Stimulated activated effector memory CD8-positive, alpha-beta T cell treated with anti-CD3 and anti-CD28 coated beads, Interleukin-12 subunit alpha, Interleukin-12 subunit beta, amount 100 ng/mL, for 72 hours (primary cell): ENCODE results near the gene SDR42E2.
A peak's percentile ranks its signal among the peaks of the same experiment; 100 is the strongest.

Source experiments
- ATAC-seq: fragments of 150-1000 bp; cut with Tn5 transposase; 2 replicates; pipeline ENCODE4 v1.10.0; 2021
- DNase-seq, 2 donors: peaks; one replicate each; pipeline ENCODE4 v3.0.0; 2021 to 2022; ENCODE audit warnings: low spot score in 2 of 2
- H3K27ac Mint-ChIP-seq: one replicate; pipeline ENCODE4 v1.8.0; 2022; ENCODE audit warnings: mild to moderate bottlenecking, mixed read lengths
- H3K36me3 Mint-ChIP-seq: one replicate; pipeline ENCODE4 v1.8.0; 2022; ENCODE audit warnings: mild to moderate bottlenecking, mixed read lengths
- H3K4me1 Mint-ChIP-seq: one replicate; pipeline ENCODE4 v1.8.0; 2022; ENCODE audit warnings: mixed read lengths
- H3K4me3 Mint-ChIP-seq: one replicate; pipeline ENCODE4 v1.8.0; 2022; ENCODE audit warnings: mild to moderate bottlenecking, mixed read lengths
- H3K9me3 Mint-ChIP-seq: one replicate; pipeline ENCODE4 v1.8.0; 2022; ENCODE audit warnings: mixed read lengths

The SDR42E2 gene

GRCh38 chr16:22181426-22181825 is 19.1 kb downstream of the SDR42E2 start:
- H3K27ac Mint-ChIP-seq: no peak overlapping the region

GRCh38 chr16:22181843-22182242 is 19.5 kb downstream of the SDR42E2 start:
- Mint-ChIP-seq H3K4me3 (no peak overlapping the region), H3K27ac (no peak overlapping the region), H3K4me1 (no peaks in the 10 kb centered on the region), H3K36me3 (no peaks in the 10 kb centered on the region), H3K9me3 (no peaks in the 10 kb centered on the region)
- ATAC-seq (no peak), DNase-seq (no peak)

More at GRCh38 chr16:22181426-22181825, 19.1 kb downstream of the SDR42E2 start:
- Mint-ChIP-seq H3K4me3 (no peak overlapping the region), H3K4me1 (no peaks in the 10 kb centered on the region), H3K9me3 (no peaks in the 10 kb centered on the region), H3K36me3 (no peaks in the 10 kb centered on the region)
- ATAC-seq (no peak), DNase-seq (no peak)

GRCh38 chr16:22183335-22183734 is 21.0 kb downstream of the SDR42E2 start:
- Mint-ChIP-seq H3K4me3 (no peak overlapping the region), H3K9me3 (no peaks in the 10 kb centered on the region), H3K27ac (no peak overlapping the region), H3K36me3 (no peaks in the 10 kb centered on the region), H3K4me1 (peaks cover 5% of the 10 kb centered on the region)
- DNase-seq (no peak), ATAC-seq (no peak)

- H3K4me1 Mint-ChIP-seq: peaks cover 12% of the 10 kb centered on the region
- no peak for ATAC-seq
- H3K36me3 Mint-ChIP-seq: no peaks in the 10 kb centered on the region
Observed at GRCh38 chr16:22183901-22184614, 21.8 kb downstream of the SDR42E2 start.

GRCh38 chr16:22184615-22184968 is 22.3 kb downstream of the SDR42E2 start:
- ATAC-seq (no peak), DNase-seq (no peak)
- no peak overlapping the region for H3K4me3 Mint-ChIP-seq
- H3K4me1 Mint-ChIP-seq: peaks cover 17% of the 10 kb centered on the region
- H3K36me3 Mint-ChIP-seq: no peaks in the 10 kb centered on the region
- peak overlapping the region; percentile 34 for H3K27ac Mint-ChIP-seq
- H3K9me3 Mint-ChIP-seq: no peaks in the 10 kb centered on the region

More at GRCh38 chr16:22183901-22184614, 21.8 kb downstream of the SDR42E2 start:
- Mint-ChIP-seq H3K27ac (no peak overlapping the region), H3K4me3 (no peak overlapping the region), H3K9me3 (no peaks in the 10 kb centered on the region)
- DNase-seq: no peak

GRCh38 chr16:22186517-22186916 is 24.2 kb downstream of the SDR42E2 start:
- DNase-seq (no peak), ATAC-seq (no peak)
- H3K27ac Mint-ChIP-seq: peak overlapping the region; percentile 51
- peaks cover 21% of the 10 kb centered on the region for H3K4me1 Mint-ChIP-seq
- H3K4me3 Mint-ChIP-seq: no peak overlapping the region
- no peaks in the 10 kb centered on the region for H3K9me3 Mint-ChIP-seq
- peaks cover 16% of the 10 kb centered on the region for H3K36me3 Mint-ChIP-seq

GRCh38 chr16:22188267-22188594 is 25.9 kb downstream of the SDR42E2 start:
- H3K9me3 Mint-ChIP-seq: no peaks in the 10 kb centered on the region
- H3K4me1 Mint-ChIP-seq: peaks cover 32% of the 10 kb centered on the region
- peaks cover 23% of the 10 kb centered on the region for H3K36me3 Mint-ChIP-seq
- H3K4me3 Mint-ChIP-seq: peak overlapping the region; percentile 88
- DNase-seq (no peak), ATAC-seq (no peak)
- peak overlapping the region; percentile 86 for H3K27ac Mint-ChIP-seq

GRCh38 chr16:22188595-22189442 is 26.5 kb downstream of the SDR42E2 start:
- peak overlapping the region; percentile 86 for H3K27ac Mint-ChIP-seq
- ATAC-seq (no peak), DNase-seq (peak in 1 of 2 donors; percentile 71)
- H3K9me3 Mint-ChIP-seq: peaks cover 4% of the 10 kb centered on the region
- H3K4me1 Mint-ChIP-seq: peaks cover 38% of the 10 kb centered on the region
- H3K36me3 Mint-ChIP-seq: peaks cover 23% of the 10 kb centered on the region
- H3K4me3 Mint-ChIP-seq: peak overlapping the region; percentile 88

- Mint-ChIP-seq H3K36me3 (peaks cover 26% of the 10 kb centered on the region), H3K27ac (peak overlapping the region; percentile 86), H3K4me3 (peak overlapping the region; percentile 88), H3K9me3 (peaks cover 6% of the 10 kb centered on the region), H3K4me1 (peaks cover 46% of the 10 kb centered on the region)
- no peak for DNase-seq
- ATAC-seq: no peak
Observed at GRCh38 chr16:22189473-22190080, 27.3 kb downstream of the SDR42E2 start.

GRCh38 chr16:22190081-22190775 is 27.9 kb downstream of the SDR42E2 start:
- ATAC-seq (peak; percentile 78), DNase-seq (peak; percentile 98 to 100)
- peaks cover 32% of the 10 kb centered on the region for H3K36me3 Mint-ChIP-seq
- H3K4me1 Mint-ChIP-seq: peaks cover 52% of the 10 kb centered on the region
- H3K9me3 Mint-ChIP-seq: peaks cover 6% of the 10 kb centered on the region
- H3K27ac Mint-ChIP-seq: peak overlapping the region; percentile 86
- peak overlapping the region; percentile 88 for H3K4me3 Mint-ChIP-seq

GRCh38 chr16:22190776-22191531 is 28.6 kb downstream of the SDR42E2 start:
- H3K36me3 Mint-ChIP-seq: peaks cover 39% of the 10 kb centered on the region
- DNase-seq (peak; percentile 89 to 98), ATAC-seq (peak; percentile 63)
- peak overlapping the region; percentile 86 for H3K27ac Mint-ChIP-seq
- peaks cover 60% of the 10 kb centered on the region for H3K4me1 Mint-ChIP-seq
- peak overlapping the region; percentile 88 for H3K4me3 Mint-ChIP-seq
- peaks cover 6% of the 10 kb centered on the region for H3K9me3 Mint-ChIP-seq

- Mint-ChIP-seq H3K4me3 (peak overlapping the region; percentile 88), H3K4me1 (peaks cover 62% of the 10 kb centered on the region), H3K36me3 (peaks cover 47% of the 10 kb centered on the region), H3K9me3 (peaks cover 6% of the 10 kb centered on the region), H3K27ac (peak overlapping the region; percentile 86)
- ATAC-seq (no peak), DNase-seq (peak in 1 of 2 donors; percentile 64)
Observed at GRCh38 chr16:22191532-22192260, 29.4 kb downstream of the SDR42E2 start.

GRCh38 chr16:22192261-22193062 is 30.2 kb downstream of the SDR42E2 start:
- peaks cover 47% of the 10 kb centered on the region for H3K36me3 Mint-ChIP-seq
- DNase-seq (peak; percentile 55 to 87), ATAC-seq (peak; percentile 37)
- H3K4me1 Mint-ChIP-seq: peaks cover 62% of the 10 kb centered on the region
- H3K4me3 Mint-ChIP-seq: peak overlapping the region; percentile 88
- H3K27ac Mint-ChIP-seq: peak overlapping the region; percentile 86
- peaks cover 6% of the 10 kb centered on the region for H3K9me3 Mint-ChIP-seq
